Activated gamma-delta T cell (primary cell): ENCODE measurements around the gene GORASP2.

ENCODE experiments used
- DNase-seq: peaks from one replicate; lab custom pipeline; 2025; lab: John Stamatoyannopoulos, UW

The GORASP2 gene

DNA sequence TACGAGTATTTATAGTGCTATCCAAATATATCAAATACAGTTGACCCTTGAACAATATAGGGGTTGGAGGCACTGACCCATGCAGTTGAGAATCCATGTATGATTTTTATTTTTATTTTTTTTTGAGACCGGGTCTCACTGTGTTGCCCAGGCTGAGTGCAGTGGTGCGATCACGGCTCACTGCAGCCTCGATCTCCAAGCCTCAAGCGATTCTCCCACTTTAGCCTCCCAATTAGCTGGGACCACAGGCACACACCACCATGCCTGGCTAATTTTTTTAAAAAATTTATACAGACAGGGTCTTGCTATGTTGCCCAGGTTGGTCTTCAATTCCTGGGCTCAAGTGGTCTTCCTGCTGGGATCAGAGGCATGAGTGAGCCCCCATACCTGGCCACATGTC, 70.6 kb downstream of the GORASP2 start:
- DNase-seq, result no peak

DNA sequence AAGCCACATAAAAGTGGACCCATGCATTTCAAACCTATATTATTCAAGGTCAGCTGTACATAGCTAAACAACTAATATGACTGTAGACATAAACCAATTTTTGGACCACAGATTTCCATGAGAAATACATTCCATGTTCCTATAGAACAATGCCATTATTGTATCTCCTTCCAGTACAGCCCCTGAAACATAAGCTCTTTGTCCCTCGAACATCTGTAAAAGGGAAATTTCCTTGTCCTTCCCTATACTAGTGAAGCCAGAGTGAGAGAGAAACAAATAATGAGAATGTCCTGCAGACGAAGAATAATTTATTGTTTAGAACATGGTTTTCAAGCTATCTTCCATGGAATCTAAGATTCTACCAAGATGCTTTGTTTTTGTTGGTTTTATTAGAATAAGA, 75.3 kb downstream of the GORASP2 start:
- no peak for DNase-seq

DNA sequence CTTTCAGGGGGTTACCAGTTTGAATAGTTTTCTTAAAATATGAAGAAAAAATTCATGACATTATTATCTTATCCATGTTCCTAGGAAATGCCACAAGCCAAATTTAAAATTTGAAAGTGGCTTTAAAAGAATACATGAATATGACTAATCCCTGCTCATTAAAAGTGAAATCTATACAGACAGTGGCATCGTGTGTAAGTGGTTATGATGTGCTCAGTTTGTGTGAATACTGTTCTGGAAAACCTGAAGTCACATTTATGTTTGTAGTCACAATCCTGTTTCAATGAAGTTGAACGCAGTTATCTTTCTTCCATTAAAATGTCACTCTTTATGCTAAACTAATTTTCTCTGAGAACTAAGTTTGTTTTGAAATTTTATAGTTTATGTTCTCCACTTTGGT, 75.8 kb downstream of the GORASP2 start:
- no peak for DNase-seq

DNA sequence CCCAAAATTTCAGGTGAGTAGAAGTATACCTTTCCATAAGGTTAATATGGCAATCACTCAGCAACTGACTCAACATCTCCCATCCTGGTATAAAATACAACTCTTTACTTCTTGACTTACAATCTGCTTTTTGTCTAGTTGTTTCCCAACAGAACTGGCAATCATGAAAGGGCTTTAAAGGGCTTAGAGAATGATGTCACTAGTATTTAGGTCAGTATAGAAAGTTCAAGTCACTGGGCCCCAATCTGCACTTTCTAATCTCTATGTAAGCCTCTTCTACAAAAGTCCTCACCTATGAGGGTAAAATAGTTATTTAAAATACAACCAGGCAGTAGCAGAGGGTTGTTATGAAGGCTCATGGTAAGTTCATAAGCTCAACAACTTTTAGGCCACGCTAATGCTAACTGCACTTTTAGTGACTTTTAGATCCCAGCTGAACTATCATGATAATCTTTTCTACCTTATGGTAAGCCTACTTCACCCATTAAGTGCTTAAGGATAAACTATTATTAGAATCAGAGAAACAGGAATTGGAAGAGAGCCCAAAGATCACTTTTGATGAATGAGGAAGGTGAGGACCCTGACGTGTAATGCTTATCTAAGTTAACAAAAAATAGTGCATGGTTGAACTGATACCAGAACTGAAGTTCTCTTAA, 79.6 kb downstream of the GORASP2 start:
- DNase-seq, result no peak

DNA sequence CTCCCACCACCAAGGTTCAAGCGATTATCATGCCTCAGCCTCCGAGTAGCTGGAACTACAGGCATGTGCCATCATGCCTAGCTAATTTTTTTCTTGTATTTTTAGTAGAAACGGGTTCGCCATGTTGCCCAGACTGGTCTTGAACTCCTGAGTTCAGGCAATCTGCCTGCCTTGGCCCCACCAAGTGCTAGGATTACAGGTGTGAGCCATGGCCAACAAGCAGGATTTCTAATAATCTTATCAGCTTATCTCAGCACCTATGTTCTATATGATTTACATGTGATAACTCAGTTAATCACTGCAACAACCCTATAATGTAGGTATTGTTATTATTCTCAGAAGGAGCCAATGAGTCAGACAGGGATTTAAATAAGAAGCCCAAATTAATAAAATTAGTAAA, 80.3 kb downstream of the GORASP2 start:
- no peak for DNase-seq

DNA sequence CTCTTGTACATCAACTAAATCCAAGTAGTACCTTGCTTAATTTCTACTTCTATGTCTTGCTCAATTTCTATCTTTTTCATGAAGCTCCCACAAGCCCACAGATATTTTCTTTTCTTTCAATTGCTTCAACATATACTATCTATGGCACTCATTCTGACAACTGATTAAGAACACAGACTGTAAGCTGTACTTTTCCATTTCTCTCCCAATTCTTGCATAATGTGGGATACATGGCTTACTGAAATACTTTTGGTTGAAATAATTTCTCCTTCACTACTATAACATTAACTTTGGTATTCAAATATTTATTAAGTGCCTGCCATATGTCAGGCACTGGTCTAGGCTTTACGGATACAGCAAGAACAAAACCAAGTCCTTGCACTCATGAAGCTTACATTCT, 84.8 kb downstream of the GORASP2 start:
- DNase-seq, result no peak

DNA sequence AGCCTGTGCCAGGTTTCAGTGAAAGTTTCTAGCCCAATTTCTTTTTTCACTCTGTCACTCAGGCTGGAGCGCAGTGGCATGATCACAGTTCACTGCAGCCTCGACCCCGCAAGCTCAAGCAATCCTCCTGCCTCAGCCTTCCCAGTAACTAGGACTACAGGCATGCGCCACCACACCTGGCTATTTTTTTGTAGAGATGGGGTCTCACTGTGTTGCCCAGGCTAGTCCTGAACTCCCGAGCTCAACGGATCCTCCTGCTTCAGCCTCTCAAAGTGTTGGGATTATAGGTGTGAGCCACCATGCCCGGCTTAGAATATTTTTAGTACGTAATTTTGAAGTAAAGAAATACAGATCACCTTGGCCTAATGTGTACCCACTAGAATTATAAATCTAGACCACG, 87.1 kb downstream of the GORASP2 start:
- no peak for DNase-seq
